PFSK-1 (cell line): ENCODE data around the gene ENOX2.

Source experiments
- POLR2AphosphoS5 ChIP-seq: IDR thresholded peaks from 2 replicates; pipeline ENCODE4 v1.6.1; 2012; ENCODE audit warnings: low read depth, mild to moderate bottlenecking, control low read depth, low read length, moderate library complexity
- TAF1 ChIP-seq: IDR thresholded peaks from 2 replicates; pipeline ENCODE4 v1.6.1; 2012; ENCODE audit warnings: low read length, control low read depth, borderline replicate concordance; ENCODE audit not compliant: insufficient read depth
- TF ChIP-seq, protein P1 (sequence below), 2 experiments: IDR thresholded peaks; 2 replicates each; pipeline versions ENCODE4 v1.6.1 to v1.8.0; 2011 to 2012; ENCODE audit warnings: low read depth in 2 of 2, low read length in 2 of 2, control low read depth in 1 of 2, inconsistent platforms in 1 of 2, mild to moderate bottlenecking in 1 of 2, moderate library complexity in 1 of 2; ENCODE audit not compliant: insufficient read depth in 1 of 2

DNA sequence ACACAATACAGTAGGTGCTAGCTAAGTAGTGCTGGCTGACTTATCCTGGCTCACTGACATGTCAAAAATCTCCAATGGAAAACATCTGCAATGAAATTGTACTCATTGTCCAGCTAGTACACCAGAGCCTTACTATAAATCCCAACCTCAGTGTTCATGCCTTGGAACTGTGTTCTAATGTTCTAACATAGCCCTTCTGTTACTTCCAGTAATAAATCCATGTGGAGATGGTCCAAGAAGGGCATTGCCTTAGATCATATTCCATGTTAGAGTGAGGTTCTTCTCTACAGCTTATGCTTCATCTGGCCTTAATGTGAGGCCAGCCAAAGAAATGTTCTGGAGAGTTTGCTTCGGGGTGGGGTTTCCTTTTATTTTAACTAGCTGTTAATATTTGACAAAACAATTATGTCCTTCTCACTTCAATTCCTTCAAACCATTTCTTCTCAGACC lies 25.1 kb downstream of the ENOX2 start:
- TF ChIP-seq, protein P1, sequence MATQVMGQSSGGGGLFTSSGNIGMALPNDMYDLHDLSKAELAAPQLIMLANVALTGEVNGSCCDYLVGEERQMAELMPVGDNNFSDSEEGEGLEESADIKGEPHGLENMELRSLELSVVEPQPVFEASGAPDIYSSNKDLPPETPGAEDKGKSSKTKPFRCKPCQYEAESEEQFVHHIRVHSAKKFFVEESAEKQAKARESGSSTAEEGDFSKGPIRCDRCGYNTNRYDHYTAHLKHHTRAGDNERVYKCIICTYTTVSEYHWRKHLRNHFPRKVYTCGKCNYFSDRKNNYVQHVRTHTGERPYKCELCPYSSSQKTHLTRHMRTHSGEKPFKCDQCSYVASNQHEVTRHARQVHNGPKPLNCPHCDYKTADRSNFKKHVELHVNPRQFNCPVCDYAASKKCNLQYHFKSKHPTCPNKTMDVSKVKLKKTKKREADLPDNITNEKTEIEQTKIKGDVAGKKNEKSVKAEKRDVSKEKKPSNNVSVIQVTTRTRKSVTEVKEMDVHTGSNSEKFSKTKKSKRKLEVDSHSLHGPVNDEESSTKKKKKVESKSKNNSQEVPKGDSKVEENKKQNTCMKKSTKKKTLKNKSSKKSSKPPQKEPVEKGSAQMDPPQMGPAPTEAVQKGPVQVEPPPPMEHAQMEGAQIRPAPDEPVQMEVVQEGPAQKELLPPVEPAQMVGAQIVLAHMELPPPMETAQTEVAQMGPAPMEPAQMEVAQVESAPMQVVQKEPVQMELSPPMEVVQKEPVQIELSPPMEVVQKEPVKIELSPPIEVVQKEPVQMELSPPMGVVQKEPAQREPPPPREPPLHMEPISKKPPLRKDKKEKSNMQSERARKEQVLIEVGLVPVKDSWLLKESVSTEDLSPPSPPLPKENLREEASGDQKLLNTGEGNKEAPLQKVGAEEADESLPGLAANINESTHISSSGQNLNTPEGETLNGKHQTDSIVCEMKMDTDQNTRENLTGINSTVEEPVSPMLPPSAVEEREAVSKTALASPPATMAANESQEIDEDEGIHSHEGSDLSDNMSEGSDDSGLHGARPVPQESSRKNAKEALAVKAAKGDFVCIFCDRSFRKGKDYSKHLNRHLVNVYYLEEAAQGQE (IDR thresholded peaks at IDR 0.05; ENCODE audit: insufficient read depth in 1 of 2, low read depth in 2 of 2, low read length in 2 of 2), result no peak
- no peak for TF ChIP-seq POLR2AphosphoS5
- no peak for TF ChIP-seq TAF1
